Measurements from ENCODE around the gene RIOX2. TPM values are rescaled to one million over a fixed set of nuclear protein-coding genes. Genes with fewer than 3 reads are reported as not detected.

Gene RIOX2
- total and polyA plus RNA-seq, 8 donors, result 9.9 to 25.7 (median 17.0) TPM

- intact Hi-C loops (cut with DNase I), result no loop called here
Measured at GRCh38 chr3:97954228-97954827, 17.9 kb downstream of the RIOX2 start.

GRCh38 chr3:97952872-97953271, 19.4 kb downstream of the RIOX2 start:
- TF ChIP-seq CTCF (IDR thresholded peaks at IDR 0.05), result no peak
- DNase-seq (no peak), ATAC-seq (no peak), FAIRE-seq (no peak)
- no peak overlapping the region for H3K4me3 ChIP-seq
- WGBS, 2 donors, result 87 to 91% methylated on average over 1 of the region's 1 CpG
- intact Hi-C loops (cut with DNase I), result no loop called here
- H3K4me1 ChIP-seq, result no peaks in the 10 kb centered on the region
- no peaks in the 10 kb centered on the region for H3K9me3 ChIP-seq
- peaks cover 0 to 52% (median 16%) of the 10 kb centered on the region in 3 donors for H3K36me3 ChIP-seq
- H3K27ac ChIP-seq, result no peak overlapping the region
- H3K27me3 ChIP-seq, result no peaks in the 10 kb centered on the region

More at GRCh38 chr3:97954228-97954827, 17.9 kb downstream of the RIOX2 start:
- no peak for TF ChIP-seq CTCF (IDR thresholded peaks at IDR 0.05)
- peaks cover 0 to 49% (median 16%) of the 10 kb centered on the region in 3 donors for H3K36me3 ChIP-seq
- DNase-seq, result no peak
- no peaks in the 10 kb centered on the region for H3K4me1 ChIP-seq
- no peak overlapping the region for H3K4me3 ChIP-seq
- H3K9me3 ChIP-seq, result no peaks in the 10 kb centered on the region
- H3K27ac ChIP-seq, result no peak overlapping the region
- H3K27me3 ChIP-seq, result no peaks in the 10 kb centered on the region
- 91 to 96% methylated on average over 9 of the region's 9 CpGs for WGBS, 2 donors
- no peak for ATAC-seq
- no peak for FAIRE-seq

GRCh38 chr3:97952280-97952679, 20.0 kb downstream of the RIOX2 start:
- Histone ChIP-seq H3K9me3 (no peaks in the 10 kb centered on the region), H3K27me3 (no peaks in the 10 kb centered on the region), H3K27ac (no peak overlapping the region), H3K36me3 (peaks cover 0 to 54% (median 16%) of the 10 kb centered on the region in 3 donors), H3K4me3 (no peak overlapping the region), H3K4me1 (no peaks in the 10 kb centered on the region)
- TF ChIP-seq CTCF (IDR thresholded peaks at IDR 0.05), result no peak
- FAIRE-seq (no peak), DNase-seq (no peak), ATAC-seq (peak in 2 of 4 donors; percentile 37 to 61)
- WGBS, 2 donors, result 87 to 89% methylated on average over 3 of the region's 3 CpGs
- intact Hi-C loops (cut with DNase I), result no loop called here

GRCh38 chr3:97950360-97950759, 21.9 kb downstream of the RIOX2 start:
- FAIRE-seq (no peak), DNase-seq (no peak), ATAC-seq (no peak)
- H3K27me3 ChIP-seq, result no peaks in the 10 kb centered on the region
- H3K27ac ChIP-seq, result no peak overlapping the region
- no peak overlapping the region for H3K4me3 ChIP-seq
- H3K4me1 ChIP-seq, result no peaks in the 10 kb centered on the region
- TF ChIP-seq CTCF (IDR thresholded peaks at IDR 0.05), result no peak
- 84 to 93% methylated on average over 3 of the region's 3 CpGs for WGBS, 2 donors
- peaks cover 0 to 56% (median 31%) of the 10 kb centered on the region in 3 donors for H3K36me3 ChIP-seq
- no peaks in the 10 kb centered on the region for H3K9me3 ChIP-seq
- intact Hi-C loops (cut with DNase I), result no loop called here

- intact Hi-C loops (cut with DNase I), result no loop called here
- Histone ChIP-seq H3K36me3 (peaks cover 0 to 61% (median 37%) of the 10 kb centered on the region in 3 donors), H3K9me3 (no peaks in the 10 kb centered on the region), H3K27ac (no peak overlapping the region), H3K4me1 (no peaks in the 10 kb centered on the region), H3K27me3 (no peaks in the 10 kb centered on the region), H3K4me3 (no peak overlapping the region)
- TF ChIP-seq CTCF (IDR thresholded peaks at IDR 0.05), result no peak
- no peak for ATAC-seq
- 85 to 86% methylated on average over 5 of the region's 5 CpGs for WGBS, 2 donors
- no peak for DNase-seq
- no peak for FAIRE-seq
Measured at GRCh38 chr3:97949743-97950142, 22.5 kb downstream of the RIOX2 start.
